Stimulated activated CD4-positive, alpha-beta T cell treated with anti-CD3 and anti-CD28 coated beads, Interleukin-1b, Interleukin-23, amount 100 ng/mL, for 24 hours (primary cell): ENCODE measurements around the gene COQ10B.
"Not testable (repeated sequence)": the region's sequence is repeated elsewhere in the genome, so short reads cannot be mapped to it uniquely, and the experiment has no call there.

ENCODE experiments used
- DNase-seq, 4 experiments: peaks; one replicate each; pipeline ENCODE4 v3.0.0-alpha.2; 2020; ENCODE audit warnings: low read depth in 4 of 4, low spot score in 1 of 4

COQ10B gene

GRCh38 chr2:197453123-197453913 lies at the start of gene COQ10B:
Gene COQ10B, plus strand, starts transcription at chr2:197453552. Its CDS starts 9 bp downstream, at chr2:197453561.
- DNase-seq = peak; percentile 88 to 98 (median 94)

- DNase-seq = no peak
These were observed 47.8 kb upstream of the COQ10B start for GRCh38 chr2:197405582-197405981.

DNA sequence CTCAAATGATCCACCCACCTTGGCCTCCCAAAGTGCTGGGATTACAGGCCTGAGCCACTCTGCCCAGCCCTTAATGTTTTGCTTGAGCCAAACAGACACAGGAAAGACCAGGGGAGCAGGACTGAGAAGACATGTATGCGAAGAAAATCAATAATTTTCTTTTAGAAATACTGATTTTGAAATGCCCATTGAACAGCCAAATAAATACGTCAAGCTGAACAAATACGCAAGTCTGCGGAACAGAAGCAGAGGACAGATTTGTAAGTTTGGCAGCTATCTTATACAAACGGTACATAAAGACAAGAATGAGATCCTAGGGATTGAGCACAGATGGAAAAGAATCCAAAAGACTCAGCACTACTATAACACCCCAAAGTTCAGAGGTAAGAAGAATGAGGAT lies 39.3 kb upstream of the COQ10B start:
- DNase-seq = no peak

DNA sequence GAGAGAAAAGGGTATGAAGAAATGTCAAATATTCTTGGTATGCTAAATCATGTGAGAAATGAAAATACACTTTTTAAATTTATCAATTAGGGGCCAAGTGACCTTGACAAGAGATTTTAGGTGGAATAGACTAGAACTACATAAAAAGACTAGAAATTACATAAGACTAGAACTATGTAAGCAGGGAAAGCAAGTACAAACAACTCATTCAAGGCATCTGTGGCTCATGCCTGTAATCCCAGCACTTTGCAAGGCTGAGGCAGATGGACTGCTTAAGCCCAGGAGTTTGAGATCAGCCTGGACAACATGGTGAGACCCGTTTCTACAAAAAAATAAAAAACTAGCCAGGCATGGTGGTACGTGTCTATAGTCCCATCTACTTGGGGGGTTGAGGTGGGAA lies 38.8 kb upstream of the COQ10B start:
- no peak for DNase-seq

DNA sequence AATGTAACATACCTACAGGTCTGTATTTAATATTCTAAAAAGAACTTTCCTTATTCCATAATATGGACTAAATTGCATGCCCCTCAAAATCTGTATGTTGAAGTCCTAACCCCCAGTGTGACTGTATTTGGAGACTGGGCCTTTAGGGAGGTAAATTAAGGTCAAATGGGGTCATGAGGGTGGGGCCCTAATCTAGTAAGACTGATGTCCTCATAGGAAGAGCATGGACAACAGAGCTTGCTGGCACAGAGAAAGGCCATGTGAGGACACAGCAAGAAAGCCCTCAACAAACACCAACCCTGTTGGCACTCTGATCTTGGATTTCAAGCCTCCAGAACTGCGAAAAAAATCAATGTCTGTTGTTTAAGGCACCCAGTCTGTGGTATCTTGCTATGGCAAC lies 37.1 kb upstream of the COQ10B start:
- no peak for DNase-seq

- DNase-seq = no peak
These were observed 33.9 kb upstream of the COQ10B start for GRCh38 chr2:197419438-197419837.

DNA sequence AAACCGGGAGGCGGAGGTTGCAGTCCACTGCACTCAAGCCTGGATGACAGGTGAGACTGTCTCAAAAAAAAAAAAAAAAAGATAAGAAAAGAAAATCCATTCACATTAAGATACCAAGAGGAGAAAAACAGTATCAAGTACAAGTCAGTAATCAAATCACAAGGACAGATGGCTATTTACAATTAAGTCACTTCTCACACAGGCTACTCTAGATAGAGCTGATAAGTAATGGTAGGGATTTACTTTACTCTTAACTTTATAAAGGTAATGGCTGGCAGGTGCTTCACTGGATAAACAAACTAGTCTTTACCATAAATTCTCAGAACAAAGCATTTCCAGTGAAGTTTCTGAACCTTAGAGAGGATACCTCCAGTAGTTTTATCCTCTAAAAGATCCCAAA lies 30.0 kb upstream of the COQ10B start:
- no peak for DNase-seq

GRCh38 chr2:197425550-197425949 lies 27.8 kb upstream of the COQ10B start:
- no peak for DNase-seq

DNA sequence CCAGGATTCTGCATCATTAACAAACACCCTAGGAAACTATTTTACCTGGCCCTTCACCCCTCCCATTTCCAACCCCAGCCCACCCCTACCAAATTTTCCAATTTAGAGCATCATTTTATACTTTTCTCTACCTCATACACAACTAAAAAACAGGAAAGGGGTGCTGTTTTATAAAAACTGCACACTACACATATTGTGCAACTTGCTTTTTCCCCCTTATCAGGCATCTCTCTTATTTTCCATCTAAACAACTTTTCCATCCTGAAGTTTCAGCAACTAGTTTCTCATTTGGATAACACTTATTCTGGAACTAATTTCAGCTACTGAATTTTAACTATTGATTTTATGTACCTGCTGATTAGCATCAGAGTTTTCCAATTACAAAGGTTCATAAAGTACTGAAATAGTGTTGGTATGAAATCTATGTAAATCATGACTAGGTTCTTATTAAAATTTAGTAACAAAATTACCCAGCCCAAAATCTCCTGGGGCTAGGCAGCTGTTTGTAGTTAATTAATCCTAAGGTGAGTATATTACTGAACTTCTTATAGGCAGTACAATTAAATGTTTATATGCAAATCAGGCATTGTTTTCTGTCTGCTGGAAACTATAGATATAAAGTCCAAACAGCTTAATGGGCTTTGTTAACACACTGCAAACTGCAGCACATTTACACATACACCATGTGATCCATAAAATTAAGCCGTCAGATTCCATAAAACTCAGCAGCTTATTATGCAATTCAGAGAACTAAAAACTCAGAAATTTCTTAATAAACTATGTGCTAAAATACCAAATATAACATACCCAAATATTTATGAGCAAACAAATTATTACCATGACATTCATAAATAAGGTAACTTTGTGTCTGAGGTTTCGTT lies 26.4 kb upstream of the COQ10B start:
- DNase-seq = no peak

GRCh38 chr2:197427986-197428385 lies 25.4 kb upstream of the COQ10B start:
- no peak for DNase-seq

DNA sequence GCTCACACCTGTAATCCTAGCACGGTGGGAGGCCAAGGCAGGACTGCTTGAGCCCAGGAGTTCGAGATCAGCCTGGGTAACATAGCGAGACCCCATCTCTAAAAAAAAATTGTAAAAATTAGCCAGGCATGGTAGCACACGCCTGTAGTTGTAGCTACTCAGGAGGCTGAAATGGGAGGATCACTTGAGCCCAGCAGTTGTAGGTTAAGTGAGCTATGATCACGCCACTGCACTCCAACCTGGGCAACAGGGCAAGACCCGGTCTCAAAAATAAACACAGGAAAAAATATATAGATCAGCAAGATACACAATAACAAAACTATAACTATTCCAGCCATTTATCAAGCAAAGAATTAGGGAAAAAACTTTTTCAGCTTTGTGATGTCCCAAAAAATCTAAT lies 21.5 kb upstream of the COQ10B start:
- DNase-seq = no peak

DNA sequence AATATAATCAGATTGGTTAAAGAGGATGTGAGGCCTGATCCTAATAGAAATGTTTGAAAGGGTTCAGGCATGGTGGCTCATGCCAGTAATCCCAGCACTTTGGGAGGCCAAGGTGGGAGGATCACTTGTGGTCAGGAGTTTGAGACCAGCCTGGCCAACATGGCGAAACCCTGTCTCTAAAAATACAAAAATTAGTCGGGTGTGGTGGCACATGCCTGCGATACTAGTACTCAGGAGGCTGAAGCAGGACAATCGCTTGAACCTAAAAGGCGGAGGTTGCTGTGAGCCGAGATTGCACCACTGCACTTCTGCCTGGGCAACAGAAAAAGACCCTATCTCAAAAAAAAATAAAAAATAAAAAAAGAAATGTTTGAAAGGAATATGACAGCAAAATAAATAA lies 20.8 kb upstream of the COQ10B start:
- not testable (repeated sequence) for DNase-seq

GRCh38 chr2:197433780-197434438 lies 19.4 kb upstream of the COQ10B start:
- DNase-seq = no peak

DNA sequence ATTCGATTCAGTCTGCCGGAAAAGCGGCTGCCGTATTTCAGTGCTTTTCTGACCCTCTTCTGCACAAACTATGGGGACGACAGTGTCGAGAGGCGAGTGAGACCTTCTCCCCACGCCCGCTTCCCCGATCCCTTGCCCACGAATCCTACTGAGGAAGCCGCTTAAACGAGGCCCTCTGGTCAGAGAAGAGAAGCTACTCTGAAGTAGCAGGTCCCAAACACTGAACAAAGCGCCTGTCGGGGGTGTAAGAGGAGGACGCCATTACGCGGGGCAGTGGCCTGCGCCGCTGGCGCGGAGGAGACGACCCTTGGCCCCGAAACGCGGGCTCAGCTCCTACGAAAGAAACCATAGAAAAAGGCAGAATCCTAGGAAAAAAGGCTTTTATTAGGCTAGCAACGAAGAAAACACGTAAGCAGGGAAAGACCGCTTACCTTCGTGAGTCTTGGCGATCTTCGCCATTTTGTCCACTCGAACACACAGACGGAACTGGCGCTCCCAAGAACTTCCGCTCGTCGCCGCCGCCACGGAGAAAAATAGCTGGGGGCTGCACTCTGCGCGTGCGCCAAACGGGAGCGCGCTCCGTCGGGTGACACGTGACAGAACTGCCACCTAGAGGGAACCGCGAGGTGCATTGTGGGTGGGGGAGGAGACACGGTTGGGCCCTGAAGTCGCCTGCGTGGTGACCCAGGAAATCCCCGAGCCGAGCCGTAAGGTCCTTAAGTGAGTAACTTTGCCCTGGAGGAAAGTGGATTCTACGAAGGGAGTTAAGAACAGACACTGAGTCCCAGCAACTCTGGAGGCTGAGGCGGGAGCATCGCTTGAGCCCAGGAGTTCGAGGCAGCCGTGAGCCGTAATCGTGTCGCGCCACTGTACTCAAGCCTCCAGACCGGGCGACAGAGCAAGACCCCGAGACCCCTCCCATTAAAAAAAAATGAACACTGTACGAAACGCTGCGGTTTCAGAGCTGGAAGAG lies 18.5 kb upstream of the COQ10B start, which contains the start of gene SF3B1:
TSS of gene SF3B1 (minus strand) at position 488 of the 973 bp plus-strand sequence. CDS start at position 459, 29 bp downstream.
- DNase-seq = peak; percentile 95 to 99 (median 96)

DNA sequence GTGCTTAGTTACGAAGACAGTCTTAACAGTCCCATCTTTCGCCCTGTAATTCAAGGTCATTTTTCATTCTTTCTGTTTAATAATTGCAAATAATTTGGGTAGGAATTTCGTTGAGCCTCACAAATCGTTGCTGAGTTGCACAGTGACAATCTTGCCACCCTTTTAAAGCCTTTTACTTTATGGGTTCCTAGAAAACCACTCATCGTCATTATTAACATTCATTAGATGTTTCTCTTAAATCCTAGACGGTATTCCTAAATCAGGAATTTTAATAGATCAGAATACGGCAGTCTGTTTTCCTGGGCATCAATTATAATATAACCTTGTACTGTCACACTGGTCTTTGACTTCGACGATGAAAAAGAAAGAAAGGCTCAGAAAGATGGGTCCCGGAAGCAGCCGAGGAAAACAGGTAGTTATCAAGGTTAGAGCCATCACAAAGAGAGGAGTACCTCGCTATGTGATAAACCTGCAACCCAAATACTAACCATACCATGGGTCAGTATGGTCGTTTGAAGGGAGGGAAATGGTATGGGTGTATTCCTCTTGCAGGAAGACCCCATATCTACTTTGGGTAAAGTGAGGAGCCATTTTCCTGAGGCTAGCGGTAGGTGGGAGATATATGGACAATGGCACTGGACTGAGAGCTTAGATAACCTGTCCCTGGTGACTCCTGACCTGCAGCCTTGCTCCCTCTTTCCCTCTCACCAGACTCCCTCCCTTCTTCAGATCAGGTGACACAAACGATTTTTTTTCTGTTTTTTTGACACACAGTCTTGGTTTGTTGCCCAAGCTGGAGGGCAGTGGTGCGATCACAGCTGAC lies 17.5 kb upstream of the COQ10B start:
- DNase-seq = no peak

DNA sequence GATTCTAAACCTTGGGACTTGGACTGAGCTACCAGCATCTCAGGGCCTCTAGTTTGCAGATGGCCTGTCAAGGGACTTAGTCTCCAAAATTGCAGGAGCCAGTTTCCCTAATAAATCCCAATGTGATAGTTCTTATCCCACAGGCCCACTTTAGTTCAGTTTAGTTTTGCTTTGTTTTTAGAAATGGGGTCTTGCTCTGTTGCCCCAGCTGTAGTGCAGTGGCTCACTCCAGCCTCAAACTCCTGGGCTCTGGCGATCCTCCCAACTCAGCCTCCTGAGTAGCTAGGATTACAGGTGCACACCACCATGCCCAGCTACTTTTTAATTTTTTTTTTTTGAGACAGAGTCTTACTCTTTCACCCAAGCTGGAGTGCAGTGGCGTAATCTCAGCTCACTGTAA lies 16.0 kb upstream of the COQ10B start:
- no peak for DNase-seq

- no peak for DNase-seq
These were observed 10.5 kb upstream of the COQ10B start for GRCh38 chr2:197442857-197443256.

DNA sequence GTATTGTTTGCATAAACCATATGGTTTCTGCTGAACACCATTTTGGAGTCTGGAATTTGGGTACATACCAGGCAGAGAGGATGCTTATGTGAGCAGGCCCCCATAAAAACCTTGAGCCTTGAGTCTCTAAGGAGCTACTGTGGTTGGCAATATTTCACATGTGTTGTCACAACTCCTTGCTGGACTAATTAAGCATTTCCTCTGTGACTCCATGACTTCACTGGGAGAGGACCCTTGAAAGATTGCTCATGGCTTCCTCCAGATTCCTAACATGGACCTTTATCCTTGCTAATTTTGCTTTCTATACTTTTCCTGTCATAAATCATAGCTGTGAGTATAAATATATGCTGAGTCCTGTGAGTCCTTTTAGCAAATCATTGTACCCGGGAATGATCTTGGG lies 7.6 kb upstream of the COQ10B start:
- no peak for DNase-seq

DNA sequence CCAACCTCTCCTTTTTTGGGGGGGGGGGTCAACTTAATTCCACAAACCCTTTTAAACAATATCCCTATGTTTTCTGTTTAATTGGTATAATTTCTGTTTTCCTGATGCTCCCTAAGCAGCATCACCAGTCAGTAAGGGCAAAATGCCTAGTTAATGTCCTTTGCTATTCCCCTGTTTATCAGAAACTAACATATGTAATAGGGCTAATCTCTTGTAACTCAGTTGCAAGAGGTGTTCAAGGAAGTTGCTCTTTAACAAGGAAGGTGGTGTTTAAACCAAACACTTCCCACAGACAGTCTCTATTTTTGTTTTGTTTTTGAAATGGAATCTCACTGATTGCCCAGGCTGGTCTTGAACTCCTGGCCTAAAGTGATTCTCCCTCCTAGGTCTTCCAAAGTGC lies 6.5 kb upstream of the COQ10B start:
- DNase-seq = no peak

DNA sequence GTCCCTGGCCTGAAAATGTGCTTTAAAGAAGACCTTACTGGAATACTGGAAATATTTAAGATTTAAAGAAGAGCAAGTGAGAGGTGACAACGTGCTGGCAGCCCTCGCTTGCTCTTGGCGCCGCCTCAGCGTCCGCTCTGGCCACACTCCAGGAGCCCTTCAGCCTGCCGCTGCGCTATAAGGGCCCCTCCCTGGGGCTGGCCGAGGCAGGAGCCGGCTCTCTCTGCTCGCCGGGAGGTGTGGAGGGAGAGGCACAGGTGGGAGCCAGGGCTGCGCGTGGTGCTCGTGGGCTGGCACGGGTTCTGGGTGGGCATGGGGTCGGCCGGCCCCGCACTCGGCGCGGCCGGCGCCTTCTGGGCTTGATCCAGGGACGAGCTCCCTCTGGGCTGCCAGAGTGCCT lies 2.9 kb upstream of the COQ10B start:
- no peak for DNase-seq
